Mammary epithelial cell (primary cell): ENCODE measurements around the gene SLC29A1.

Source experiments
- EZH2 ChIP-seq: IDR thresholded peaks from 2 replicates; pipeline ENCODE4 v1.6.1; 2012; ENCODE audit warnings: low read length, inconsistent platforms, borderline replicate concordance
- TF ChIP-seq, protein P1 (sequence below), 2 donors: IDR thresholded peaks in 1 of 2; conservative IDR thresholded peaks in 1 of 2; 2 replicates each; pipeline ENCODE4 v1.5.1; 2011 to 2012; ENCODE audit warnings: inconsistent platforms in 2 of 2, low read length in 2 of 2, mild to moderate bottlenecking in 2 of 2, control low read depth in 1 of 2, low read depth in 1 of 2; ENCODE audit not compliant: insufficient read depth in 1 of 2; ENCODE audit errors: extremely low read depth in 1 of 2

GRCh38 chr6:44177691-44178423, 45.5 kb upstream of the SLC29A1 start:
- TF ChIP-seq, protein P1, sequence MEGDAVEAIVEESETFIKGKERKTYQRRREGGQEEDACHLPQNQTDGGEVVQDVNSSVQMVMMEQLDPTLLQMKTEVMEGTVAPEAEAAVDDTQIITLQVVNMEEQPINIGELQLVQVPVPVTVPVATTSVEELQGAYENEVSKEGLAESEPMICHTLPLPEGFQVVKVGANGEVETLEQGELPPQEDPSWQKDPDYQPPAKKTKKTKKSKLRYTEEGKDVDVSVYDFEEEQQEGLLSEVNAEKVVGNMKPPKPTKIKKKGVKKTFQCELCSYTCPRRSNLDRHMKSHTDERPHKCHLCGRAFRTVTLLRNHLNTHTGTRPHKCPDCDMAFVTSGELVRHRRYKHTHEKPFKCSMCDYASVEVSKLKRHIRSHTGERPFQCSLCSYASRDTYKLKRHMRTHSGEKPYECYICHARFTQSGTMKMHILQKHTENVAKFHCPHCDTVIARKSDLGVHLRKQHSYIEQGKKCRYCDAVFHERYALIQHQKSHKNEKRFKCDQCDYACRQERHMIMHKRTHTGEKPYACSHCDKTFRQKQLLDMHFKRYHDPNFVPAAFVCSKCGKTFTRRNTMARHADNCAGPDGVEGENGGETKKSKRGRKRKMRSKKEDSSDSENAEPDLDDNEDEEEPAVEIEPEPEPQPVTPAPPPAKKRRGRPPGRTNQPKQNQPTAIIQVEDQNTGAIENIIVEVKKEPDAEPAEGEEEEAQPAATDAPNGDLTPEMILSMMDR (conservative IDR thresholded peaks at IDR 0.05 in 1 of 2, IDR thresholded peaks at IDR 0.05 in 1 of 2; ENCODE audit: extremely low read depth in 1 of 2, insufficient read depth in 1 of 2, low read depth in 1 of 2, low read length in 2 of 2), result no peak
- no peak for TF ChIP-seq EZH2
